Retina (tissue), 1 donor: Measurements from ENCODE around the gene ISM1.
"Not testable (repeated sequence)": the region's sequence is repeated elsewhere in the genome, so short reads cannot be mapped to it uniquely, and the experiment has no call there.

Experiments used
- DNase-seq: peaks from one replicate; pipeline ENCODE4 v3.0.0-alpha.2; 2016

Gene ISM1

DNA sequence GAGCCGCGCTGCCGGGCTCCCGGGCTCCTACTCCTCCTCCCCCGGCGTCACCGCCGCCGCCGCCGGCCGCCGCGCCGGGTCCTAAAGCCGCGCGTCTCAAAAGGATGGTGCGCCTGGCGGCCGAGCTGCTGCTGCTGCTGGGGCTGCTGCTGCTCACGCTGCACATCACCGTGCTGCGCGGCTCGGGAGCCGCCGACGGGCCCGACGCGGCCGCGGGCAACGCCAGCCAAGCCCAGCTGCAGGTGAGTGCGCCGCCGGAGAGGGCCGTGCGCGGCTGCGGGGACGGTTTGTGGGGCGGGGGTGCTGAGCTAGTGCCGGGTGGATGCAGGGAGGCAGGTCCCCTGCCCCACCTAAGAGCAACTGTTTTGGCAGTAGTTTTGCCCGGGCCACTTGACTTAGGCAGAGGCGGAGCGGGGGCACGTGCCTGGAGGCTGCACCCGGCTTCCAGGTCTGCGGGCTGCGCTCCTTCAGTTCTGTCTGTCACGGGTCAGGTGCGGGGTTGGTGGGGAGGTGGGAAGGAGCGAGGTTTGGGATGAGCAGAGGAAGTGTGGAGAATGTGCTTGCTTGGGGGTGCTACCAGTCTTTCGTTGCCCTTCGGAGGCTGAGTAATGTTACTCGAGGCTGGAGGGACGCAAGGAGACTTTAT lies 722 bp downstream of the ISM1 start:
- DNase-seq, result peak; percentile 69

- peak; percentile 6 for DNase-seq
Observed at GRCh38 chr20:13222319-13222716, 1.2 kb downstream of the ISM1 start.

GRCh38 chr20:13223736-13224520 lies 2.9 kb downstream of the ISM1 start:
- DNase-seq, result peak; percentile 11

- no peak for DNase-seq
Observed at GRCh38 chr20:13226367-13226766, 5.3 kb downstream of the ISM1 start.

- no peak for DNase-seq
Observed at GRCh38 chr20:13228771-13229170, 7.7 kb downstream of the ISM1 start.

DNA sequence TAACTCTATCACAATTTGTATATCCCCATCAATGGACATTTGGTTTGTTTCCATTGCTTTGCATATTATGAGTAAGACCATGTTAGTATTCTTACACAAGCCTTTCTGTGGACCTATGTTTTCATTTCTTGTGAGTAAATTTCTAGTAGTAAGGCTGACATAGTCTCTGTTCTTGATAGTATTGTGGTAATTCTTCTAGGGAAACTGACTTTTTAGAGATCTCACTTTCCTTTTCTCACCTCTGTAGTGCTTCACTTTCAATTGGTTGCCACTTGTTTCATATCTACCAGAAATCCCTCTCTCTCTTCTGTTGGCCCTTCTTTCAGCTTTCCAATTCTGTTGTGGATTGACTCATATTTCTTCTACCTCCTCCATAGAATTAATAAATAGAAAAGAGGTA lies 8.5 kb downstream of the ISM1 start:
- DNase-seq, result no peak

- DNase-seq, result no peak
Observed at GRCh38 chr20:13231031-13231752, 10.1 kb downstream of the ISM1 start.

GRCh38 chr20:13232999-13233398 lies 11.9 kb downstream of the ISM1 start:
- no peak for DNase-seq

DNA sequence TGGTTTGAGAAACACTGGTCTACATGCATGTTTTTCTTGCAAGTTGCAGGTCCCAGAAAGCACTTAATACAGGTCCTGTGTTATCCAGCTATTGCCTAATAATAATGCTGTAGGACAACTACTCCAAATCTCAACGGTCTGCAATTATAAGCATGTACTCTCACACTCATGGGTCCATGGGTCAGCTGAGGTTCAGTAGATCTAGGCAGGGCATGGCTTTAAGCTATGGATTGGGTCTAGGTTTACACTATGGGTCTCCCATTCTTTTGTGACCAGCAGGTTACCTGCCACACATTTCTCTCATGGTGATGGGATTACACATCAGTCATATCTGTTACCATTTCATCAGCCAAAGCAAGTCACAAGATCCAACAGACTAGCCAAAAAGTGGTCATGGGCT lies 13.9 kb downstream of the ISM1 start:
- no peak for DNase-seq

GRCh38 chr20:13236360-13236759 lies 15.3 kb downstream of the ISM1 start:
- not testable (repeated sequence) for DNase-seq

DNA sequence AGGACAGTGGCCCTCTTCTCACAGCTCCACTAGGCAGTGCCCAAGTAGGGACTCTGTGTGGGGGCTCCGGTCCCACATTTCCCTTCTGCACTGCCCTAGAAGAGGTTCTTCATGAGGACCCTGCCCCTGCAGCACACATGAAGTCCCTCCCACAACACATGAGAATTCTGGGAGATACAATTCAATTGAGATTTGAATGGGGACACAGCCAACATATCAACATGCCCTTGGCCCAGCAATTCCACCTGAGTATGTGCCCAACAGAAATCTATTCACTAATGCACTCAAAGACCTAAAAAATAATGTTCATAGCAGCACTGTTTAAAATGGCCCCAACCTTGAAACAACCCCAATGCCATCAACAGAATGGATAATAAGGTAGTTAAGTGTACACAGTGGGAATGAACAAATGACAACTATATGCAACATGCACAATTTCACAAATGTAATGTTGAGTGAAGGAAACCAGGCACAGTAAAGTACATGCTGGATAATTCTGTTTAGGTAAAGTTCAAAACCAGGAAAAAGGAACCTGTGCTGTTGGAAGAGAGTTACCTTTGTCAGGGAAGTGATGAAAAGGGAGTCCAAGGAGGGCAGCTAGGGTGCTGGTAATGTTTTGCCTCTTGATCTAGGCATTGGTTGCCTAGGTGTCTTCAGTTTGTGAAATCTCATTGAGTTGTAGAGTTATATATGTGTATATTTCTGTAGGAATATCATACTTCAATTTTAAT lies 16.1 kb downstream of the ISM1 start:
- no peak for DNase-seq

DNA sequence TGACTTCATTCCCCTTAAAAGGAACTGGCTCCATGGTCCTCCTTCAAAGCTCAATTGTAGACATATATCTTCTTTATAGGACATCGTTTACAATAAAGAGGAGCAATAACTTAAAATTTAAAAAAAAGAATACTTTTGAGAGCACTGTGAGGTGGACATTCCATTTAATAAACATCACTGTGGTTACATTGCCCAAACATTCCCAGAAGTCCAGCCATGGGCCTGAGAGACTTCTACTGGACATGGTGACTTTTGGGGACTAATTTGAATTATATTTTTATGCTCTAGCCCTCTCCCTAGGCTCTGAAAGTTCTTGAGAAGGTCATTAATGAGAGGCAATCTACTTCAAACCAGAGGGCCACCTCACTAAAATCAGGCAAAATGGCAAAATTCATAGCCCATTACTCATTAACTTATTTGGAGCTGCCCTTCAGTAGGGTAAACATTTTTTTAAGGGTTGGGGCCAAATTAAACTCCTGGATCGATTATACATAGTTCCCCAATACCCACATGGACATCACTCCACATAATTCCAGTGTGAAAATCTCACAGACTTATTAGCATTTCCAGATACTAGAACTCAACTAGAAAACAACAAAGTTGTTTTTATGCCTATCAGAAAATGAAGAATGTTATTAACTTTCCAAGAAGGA lies 17.1 kb downstream of the ISM1 start:
- DNase-seq, result no peak

DNA sequence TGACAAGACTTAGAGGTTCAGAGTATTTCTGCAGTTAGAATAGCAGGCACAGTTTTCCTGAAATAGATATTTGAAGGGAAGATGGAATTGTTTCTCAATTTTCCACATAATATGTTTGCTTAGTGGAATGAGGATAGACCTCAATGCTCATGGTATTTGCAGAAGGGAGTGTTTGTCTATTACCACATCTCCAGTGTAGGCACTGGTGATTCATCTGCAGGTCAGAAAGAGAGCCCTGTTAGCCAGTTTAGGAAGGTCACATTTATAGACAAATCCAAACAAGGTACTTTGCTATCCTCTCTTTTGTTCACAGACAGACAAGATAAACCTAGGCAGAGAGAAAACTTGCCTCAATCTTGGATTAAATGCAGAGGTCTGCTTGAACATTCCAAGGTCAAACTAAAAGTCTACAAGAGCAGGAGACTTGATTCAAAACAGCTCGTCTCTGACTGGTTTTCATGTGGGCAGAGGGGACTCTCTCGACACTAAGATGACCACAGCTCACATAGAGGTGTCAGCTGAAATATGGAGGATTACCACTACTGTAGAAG lies 22.8 kb downstream of the ISM1 start:
- DNase-seq, result no peak

- no peak for DNase-seq
Observed at GRCh38 chr20:13245250-13245723, 24.2 kb downstream of the ISM1 start.

- DNase-seq, result no peak
Observed at GRCh38 chr20:13249118-13249797, 28.2 kb downstream of the ISM1 start.

DNA sequence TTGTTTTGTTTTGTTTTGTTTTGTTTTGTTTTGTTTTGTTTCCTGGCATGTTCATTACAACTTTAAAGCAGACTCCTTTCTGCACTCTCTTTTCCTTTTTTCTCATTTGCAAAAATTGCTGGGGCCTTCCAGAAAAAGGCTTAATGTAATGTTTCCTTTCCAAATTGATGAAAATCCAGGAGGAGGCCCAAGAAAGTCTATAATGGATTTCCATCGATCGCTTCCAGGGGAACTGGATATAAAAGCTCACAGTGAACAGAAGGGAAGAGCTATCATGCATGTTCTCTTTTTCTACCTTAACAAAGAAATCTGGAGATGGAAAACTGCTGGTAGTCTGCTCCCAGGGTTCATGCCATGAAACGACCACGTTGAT lies 28.7 kb downstream of the ISM1 start:
- DNase-seq, result no peak

DNA sequence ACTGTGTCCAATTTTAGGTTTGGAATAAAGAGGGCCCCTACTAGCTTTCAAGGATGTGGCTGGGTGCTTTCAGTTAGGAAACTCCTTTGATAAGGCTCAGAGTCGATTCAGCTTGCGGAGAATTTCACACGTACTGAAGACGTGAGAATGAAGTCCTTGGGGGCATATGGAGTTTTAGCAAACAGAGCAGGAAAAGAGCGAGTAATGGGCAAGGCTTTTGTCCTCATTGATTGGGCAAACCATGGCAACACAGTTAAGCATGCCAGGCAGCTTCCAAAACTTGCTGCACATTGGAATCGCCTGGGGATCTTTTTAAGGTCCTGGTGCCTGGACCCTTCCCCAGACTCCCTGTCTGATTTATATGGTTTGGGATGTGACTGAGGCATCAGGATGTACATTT lies 29.2 kb downstream of the ISM1 start:
- no peak for DNase-seq

DNA sequence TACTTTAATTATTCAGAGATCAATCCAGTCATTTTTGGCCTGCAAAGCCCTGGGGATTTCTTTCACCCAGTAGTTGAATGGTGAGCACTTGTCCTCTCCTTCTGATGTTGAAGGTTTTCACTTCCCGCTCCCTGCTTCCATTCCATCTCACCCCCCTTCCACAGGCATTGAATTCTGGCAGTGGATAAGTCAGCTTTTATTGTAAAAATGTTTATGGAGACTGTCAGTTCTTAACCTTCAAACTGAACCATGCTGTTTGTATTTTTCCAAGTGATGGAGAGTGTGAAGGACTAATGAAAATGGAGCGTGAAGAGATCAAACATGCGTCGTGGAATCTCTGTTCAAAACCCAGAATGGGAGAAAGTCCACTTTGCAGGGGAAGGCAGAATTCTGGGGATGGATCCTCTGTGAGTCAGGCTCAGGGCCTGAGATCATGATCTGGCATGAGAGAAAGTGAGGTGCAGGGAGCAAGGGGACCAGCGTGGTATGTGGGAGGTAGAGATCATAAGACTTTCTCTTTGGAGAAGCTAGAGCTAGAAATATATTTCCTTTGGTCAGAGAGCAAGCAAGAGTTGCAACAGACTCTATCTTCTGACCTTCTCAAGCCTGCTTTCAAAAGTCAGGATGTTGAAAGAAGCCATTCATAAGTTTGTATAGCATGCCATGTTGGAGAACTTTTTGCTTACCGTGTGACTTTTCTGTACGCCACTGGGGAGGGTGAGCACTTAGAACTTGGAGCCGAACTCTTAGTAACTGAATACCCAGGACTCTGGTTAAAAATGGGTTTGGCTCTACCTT lies 30.2 kb downstream of the ISM1 start:
- no peak for DNase-seq

GRCh38 chr20:13251904-13252297 lies 30.8 kb downstream of the ISM1 start:
- no peak for DNase-seq

DNA sequence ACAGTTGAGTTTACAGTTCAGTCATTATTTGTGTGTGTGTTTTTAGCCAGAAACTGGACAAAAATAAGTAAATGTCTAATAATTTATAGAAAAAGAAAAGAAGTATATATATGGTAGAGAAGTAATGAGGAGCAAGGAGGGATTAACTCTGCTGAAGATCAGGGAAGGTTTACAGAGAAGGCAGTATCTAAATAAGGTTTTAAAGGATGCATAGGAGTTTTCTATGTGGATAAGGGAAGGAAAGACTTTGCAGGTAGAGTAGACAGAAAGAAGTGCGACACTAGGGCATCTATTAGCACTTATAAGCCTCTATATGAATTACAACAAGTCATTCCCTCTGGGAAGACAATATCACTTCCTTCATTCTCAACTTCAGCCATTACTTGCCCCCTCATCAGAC lies 34.3 kb downstream of the ISM1 start:
- DNase-seq, result no peak

GRCh38 chr20:13256606-13257005 lies 35.5 kb downstream of the ISM1 start:
- no peak for DNase-seq
